H9 (cell line): ENCODE results near the gene DDX28. TPM values are rescaled to one million over a fixed set of nuclear protein-coding genes. Genes with fewer than 3 reads are reported as not detected.

Experiments
- DNase-seq: peaks from one replicate; pipeline ENCODE4 v3.0.0-alpha.2; 2017
- H2AFZ ChIP-seq: one replicate; pipeline ENCODE4 v1.6.1; 2013; ENCODE audit warnings: mild to moderate bottlenecking, low read length, control low read depth, moderate library complexity
- H2AK5ac ChIP-seq: 2 replicates; pipeline ENCODE4 v1.6.1; 2013; ENCODE audit warnings: low read length, control low read depth, mixed read lengths; ENCODE audit not compliant: insufficient read length
- H2BK120ac ChIP-seq: one replicate; pipeline ENCODE4 v1.6.1; 2013; ENCODE audit warnings: low read depth, mild to moderate bottlenecking, low read length, control low read depth, inconsistent platforms; ENCODE audit not compliant: poor library complexity, severe bottlenecking
- H2BK12ac ChIP-seq: 2 replicates; pipeline ENCODE4 v1.6.1; 2013; ENCODE audit warnings: low read length, control low read depth, mixed read lengths, low read depth; ENCODE audit not compliant: insufficient read length
- H2BK15ac ChIP-seq: 2 replicates; pipeline ENCODE4 v1.6.1; 2013; ENCODE audit warnings: low read depth, low read length, control low read depth
- H2BK20ac ChIP-seq: one replicate; pipeline ENCODE4 v1.6.1; 2013; ENCODE audit warnings: low read depth, mild to moderate bottlenecking, low read length, control low read depth, inconsistent platforms; ENCODE audit not compliant: poor library complexity, severe bottlenecking
- H2BK5ac ChIP-seq: 2 replicates; pipeline ENCODE4 v1.6.1; 2013; ENCODE audit warnings: low read length, control low read depth, mixed read lengths; ENCODE audit not compliant: insufficient read length
- H3K14ac ChIP-seq: 2 replicates; pipeline ENCODE4 v1.6.1; 2013; ENCODE audit warnings: low read length, control low read depth; ENCODE audit not compliant: insufficient read depth
- H3K18ac ChIP-seq: 2 replicates; pipeline ENCODE4 v1.6.1; 2013; ENCODE audit warnings: low read depth, mild to moderate bottlenecking, mixed read lengths, low read length, control low read depth; ENCODE audit not compliant: insufficient read length
- H3K23ac ChIP-seq: 2 replicates; pipeline ENCODE4 v1.6.1; 2013; ENCODE audit warnings: low read length, control low read depth, mixed read lengths, low read depth; ENCODE audit not compliant: insufficient read length
- H3K23me2 ChIP-seq: 2 replicates; pipeline ENCODE4 v1.6.1; 2013; ENCODE audit warnings: low read depth, mild to moderate bottlenecking, mixed read lengths, low read length, control low read depth; ENCODE audit not compliant: insufficient read length, poor library complexity, severe bottlenecking
- H3K27ac ChIP-seq: 2 replicates; pipeline ENCODE4 v1.5.1; 2013; ENCODE audit warnings: low read length, control low read depth, mixed read lengths, low read depth; ENCODE audit not compliant: insufficient read length
- H3K27me3 ChIP-seq: 2 replicates; pipeline ENCODE4 v1.6.1; 2013; ENCODE audit warnings: low read length, control low read depth, inconsistent platforms; ENCODE audit not compliant: insufficient read depth
- H3K4ac ChIP-seq: 2 replicates; pipeline ENCODE4 v1.6.1; 2013; ENCODE audit warnings: low read depth, mild to moderate bottlenecking, control low read depth, inconsistent platforms, low read length, moderate library complexity
- H3K4me1 ChIP-seq: 2 replicates; pipeline ENCODE4 v1.6.1; 2013; ENCODE audit warnings: low read length, control low read depth, inconsistent platforms; ENCODE audit not compliant: insufficient read depth
- H3K4me2 ChIP-seq: 2 replicates; pipeline ENCODE4 v1.6.1; 2013; ENCODE audit warnings: low read length, control low read depth, mixed read lengths; ENCODE audit not compliant: insufficient read length, insufficient read depth
- H3K56ac ChIP-seq: 2 replicates; pipeline ENCODE4 v1.6.1; 2013; ENCODE audit warnings: low read depth, mild to moderate bottlenecking, mixed read lengths, low read length, control low read depth; ENCODE audit not compliant: insufficient read length
- H3K79me1 ChIP-seq: 2 replicates; pipeline ENCODE4 v1.6.1; 2013; ENCODE audit warnings: low read depth, mild to moderate bottlenecking, moderate library complexity, low read length, control low read depth, inconsistent platforms; ENCODE audit not compliant: insufficient read depth, poor library complexity, severe bottlenecking
- H3K79me2 ChIP-seq: 2 replicates; pipeline ENCODE4 v1.6.1; 2013; ENCODE audit warnings: low read length, control low read depth, inconsistent platforms; ENCODE audit not compliant: insufficient read depth
- H3K9ac ChIP-seq: 2 replicates; pipeline ENCODE4 v1.6.1; 2013; ENCODE audit warnings: low read length, control low read depth, mixed read lengths; ENCODE audit not compliant: insufficient read length; ENCODE audit errors: extremely low read depth
- H3K9me3 ChIP-seq: one replicate; pipeline ENCODE4 v1.6.1; 2013; ENCODE audit warnings: low read depth, low read length, inconsistent platforms; ENCODE audit not compliant: control insufficient read depth
- H3T11ph ChIP-seq: one replicate; pipeline ENCODE4 v1.6.1; 2013; ENCODE audit warnings: mild to moderate bottlenecking, low read length, control low read depth, inconsistent platforms
- H4K20me1 ChIP-seq: one replicate; pipeline ENCODE4 v1.6.1; 2013; ENCODE audit not compliant: control insufficient read depth, insufficient read length, insufficient read depth
- H4K5ac ChIP-seq: 2 replicates; pipeline ENCODE4 v1.6.1; 2013; ENCODE audit warnings: low read depth, mild to moderate bottlenecking, mixed read lengths, low read length, control low read depth; ENCODE audit not compliant: insufficient read length
- H4K8ac ChIP-seq: replicated peaks from 2 replicates; pipeline ENCODE4 v1.6.1; 2013; ENCODE audit warnings: low read length, control low read depth, mixed read lengths, low read depth; ENCODE audit not compliant: insufficient read length
- H4K91ac ChIP-seq: 2 replicates; pipeline ENCODE4 v1.6.1; 2013; ENCODE audit warnings: low read depth, mild to moderate bottlenecking, moderate library complexity, mixed read lengths, low read length, control low read depth; ENCODE audit not compliant: insufficient read length
- H3K27ac Mint-ChIP-seq, 3 experiments: 2 replicates in 2 of 3; 3 replicates in 1 of 3; pipeline ENCODE4 v1.8.0; 2020 to 2021; ENCODE audit warnings: mixed read lengths in 3 of 3, mild to moderate bottlenecking in 1 of 3, moderate library complexity in 1 of 3
- H3K27me3 Mint-ChIP-seq: 2 replicates; pipeline ENCODE4 v1.8.0; 2021; ENCODE audit warnings: low read depth, mild to moderate bottlenecking, moderate library complexity, mixed read lengths
- H3K36me3 Mint-ChIP-seq, 3 experiments: 2 replicates in 2 of 3; 3 replicates in 1 of 3; pipeline ENCODE4 v1.8.0; 2020 to 2021; ENCODE audit warnings: low read depth in 3 of 3, mixed read lengths in 3 of 3; ENCODE audit not compliant: insufficient read depth in 1 of 3
- H3K4me1 Mint-ChIP-seq, 2 experiments: 2 replicates each; pipeline ENCODE4 v1.8.0; 2020; ENCODE audit warnings: mixed read lengths in 2 of 2
- H3K4me3 Mint-ChIP-seq, 2 experiments: 2 replicates in 1 of 2; 3 replicates in 1 of 2; pipeline ENCODE4 v1.8.0; 2020 to 2021; ENCODE audit warnings: mild to moderate bottlenecking in 2 of 2, mixed read lengths in 2 of 2, moderate library complexity in 1 of 2
- H3K9me3 Mint-ChIP-seq, 2 experiments: 2 replicates in 1 of 2; 3 replicates in 1 of 2; pipeline ENCODE4 v1.8.0; 2020; ENCODE audit warnings: mild to moderate bottlenecking in 2 of 2, mixed read lengths in 2 of 2, moderate library complexity in 1 of 2
- WGBS: extraction: QIAGEN DNeasy Blood & Tissue Kit; methylation state at CpG from one replicate; pipeline ENCODE4 v1.1.7; 2013; ENCODE audit warnings: missing lambda C conversion rate, low lambda C conversion rate, mixed read lengths; ENCODE audit not compliant: insufficient read length; ENCODE audit errors: extremely low coverage; 5-methylcytosine and 5-hydroxymethylcytosine counted together
- total RNA-seq: library from RNA; stranded (reverse); gene quantifications from 2 replicates; pipeline ENCODE4 v1.2.1, GENCODE V29; 2021
- TF ChIP-seq, protein P1 (sequence below): fragments of 200-600 bp; sonication (generic); conservative IDR thresholded peaks from 3 replicates; pipeline ENCODE4 v1.8.0; 2021; ENCODE audit warnings: antibody characterized with exemption, mild to moderate bottlenecking

Gene DDX28
- total RNA-seq, 1 experiment from 2014 or later = 22.9 TPM

DNA sequence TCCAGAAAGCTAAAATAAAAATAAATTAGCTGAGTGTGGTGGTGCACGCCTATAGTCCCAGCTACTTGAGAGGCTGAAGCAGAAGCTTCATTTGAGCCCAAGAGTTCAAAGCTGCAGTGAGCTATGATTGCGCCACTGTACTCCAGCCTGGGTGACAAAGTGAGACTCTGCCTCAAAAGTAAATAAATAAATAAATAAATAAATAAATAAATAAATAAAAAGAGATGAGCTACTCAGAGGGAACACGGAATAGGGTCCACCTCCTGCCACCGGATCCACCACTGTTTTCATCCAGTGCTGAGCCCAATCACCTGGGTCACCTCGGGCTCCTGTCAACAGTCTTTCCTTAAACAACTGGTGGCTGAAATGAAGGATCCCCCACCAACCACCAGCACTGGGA is 36.1 kb downstream of the DDX28 start:
- Histone ChIP-seq H4K8ac (no peak overlapping the region), H4K20me1 (no peaks in the 10 kb centered on the region), H4K91ac (no peak overlapping the region), H2BK20ac (no peak overlapping the region), H3K4me1 (peaks cover 2% of the 10 kb centered on the region; the same call in 1 of the 2 replicates), H3K4me2 (no peak overlapping the region), H3T11ph (no peak overlapping the region), H3K9me3 (no peaks in the 10 kb centered on the region), H3K14ac (no peak overlapping the region), H3K4ac (no peak overlapping the region), H2BK12ac (no peak overlapping the region), H2AFZ (no peak overlapping the region), H3K23me2 (no peaks in the 10 kb centered on the region), H2AK5ac (no peak overlapping the region), H3K56ac (no peak overlapping the region), H3K9ac (no peak overlapping the region), H3K23ac (no peak overlapping the region), H3K79me2 (no peaks in the 10 kb centered on the region), H2BK120ac (no peak overlapping the region), H3K27me3 (no peaks in the 10 kb centered on the region), H2BK15ac (no peak overlapping the region), H3K18ac (no peak overlapping the region), H3K79me1 (no peaks in the 10 kb centered on the region), H2BK5ac (no peak overlapping the region), H3K27ac (no peak overlapping the region), H4K5ac (no peak overlapping the region)
- Mint-ChIP-seq H3K27me3 (peaks cover 17% of the 10 kb centered on the region), H3K27ac (no peak overlapping the region), H3K9me3 (no peaks in the 10 kb centered on the region), H3K36me3 (no peaks in the 10 kb centered on the region; a peak in 1 of 7 replicates), H3K4me3 (no peak overlapping the region), H3K4me1 (peaks cover 6 to 8% of the 10 kb centered on the region in 2 experiments)
- TF ChIP-seq, protein P1, sequence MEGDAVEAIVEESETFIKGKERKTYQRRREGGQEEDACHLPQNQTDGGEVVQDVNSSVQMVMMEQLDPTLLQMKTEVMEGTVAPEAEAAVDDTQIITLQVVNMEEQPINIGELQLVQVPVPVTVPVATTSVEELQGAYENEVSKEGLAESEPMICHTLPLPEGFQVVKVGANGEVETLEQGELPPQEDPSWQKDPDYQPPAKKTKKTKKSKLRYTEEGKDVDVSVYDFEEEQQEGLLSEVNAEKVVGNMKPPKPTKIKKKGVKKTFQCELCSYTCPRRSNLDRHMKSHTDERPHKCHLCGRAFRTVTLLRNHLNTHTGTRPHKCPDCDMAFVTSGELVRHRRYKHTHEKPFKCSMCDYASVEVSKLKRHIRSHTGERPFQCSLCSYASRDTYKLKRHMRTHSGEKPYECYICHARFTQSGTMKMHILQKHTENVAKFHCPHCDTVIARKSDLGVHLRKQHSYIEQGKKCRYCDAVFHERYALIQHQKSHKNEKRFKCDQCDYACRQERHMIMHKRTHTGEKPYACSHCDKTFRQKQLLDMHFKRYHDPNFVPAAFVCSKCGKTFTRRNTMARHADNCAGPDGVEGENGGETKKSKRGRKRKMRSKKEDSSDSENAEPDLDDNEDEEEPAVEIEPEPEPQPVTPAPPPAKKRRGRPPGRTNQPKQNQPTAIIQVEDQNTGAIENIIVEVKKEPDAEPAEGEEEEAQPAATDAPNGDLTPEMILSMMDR = no peak
- no CpG with 5 or more reads among the region's 5 CpGs for WGBS
- no peak for DNase-seq
